Chondrocyte (in vitro differentiated cells): ENCODE measurements around the gene RAB5IF. TPM values are rescaled to one million over a fixed set of nuclear protein-coding genes. Genes with fewer than 3 reads are reported as not detected.
"Not testable (repeated sequence)": the region's sequence is repeated elsewhere in the genome, so short reads cannot be mapped to it uniquely, and the experiment has no call there.

Experiments used
- DNase-seq: peaks from one replicate; pipeline ENCODE4 v3.0.0; 2021; ENCODE audit warnings: mixed read lengths, low spot score
- H3K27ac Mint-ChIP-seq: one replicate; pipeline ENCODE4 v1.8.0; 2021; ENCODE audit warnings: mild to moderate bottlenecking, moderate library complexity, mixed read lengths; ENCODE audit not compliant: unreplicated experiment
- H3K27me3 Mint-ChIP-seq: 2 replicates; pipeline ENCODE4 v1.8.0; 2021; ENCODE audit warnings: low read depth, mixed read lengths
- H3K36me3 Mint-ChIP-seq: 2 replicates; pipeline ENCODE4 v1.8.0; 2021; ENCODE audit warnings: low read depth, mixed read lengths
- H3K4me1 Mint-ChIP-seq: 2 replicates; pipeline ENCODE4 v1.8.0; 2021; ENCODE audit warnings: low read depth, mild to moderate bottlenecking, mixed read lengths
- H3K4me3 Mint-ChIP-seq: one replicate; pipeline ENCODE4 v1.8.0; 2021; ENCODE audit warnings: mild to moderate bottlenecking, moderate library complexity, mixed read lengths; ENCODE audit not compliant: unreplicated experiment
- H3K9me3 Mint-ChIP-seq: 2 replicates; pipeline ENCODE4 v1.8.0; 2021; ENCODE audit warnings: low read depth, mixed read lengths
- total RNA-seq: library from RNA; stranded (reverse); gene quantifications from 3 replicates; pipeline ENCODE4 v1.2.1, GENCODE V29; 2021
- TF ChIP-seq, protein P1 (sequence below): fragments of 200-600 bp; sonication (generic); IDR thresholded peaks from 2 replicates; pipeline ENCODE4 v1.5.0; 2021; ENCODE audit warnings: antibody characterized with exemption, mild to moderate bottlenecking, moderate library complexity

Gene RAB5IF
- total RNA-seq, 1 donor from 2014 or later, result 71.5 TPM

DNA sequence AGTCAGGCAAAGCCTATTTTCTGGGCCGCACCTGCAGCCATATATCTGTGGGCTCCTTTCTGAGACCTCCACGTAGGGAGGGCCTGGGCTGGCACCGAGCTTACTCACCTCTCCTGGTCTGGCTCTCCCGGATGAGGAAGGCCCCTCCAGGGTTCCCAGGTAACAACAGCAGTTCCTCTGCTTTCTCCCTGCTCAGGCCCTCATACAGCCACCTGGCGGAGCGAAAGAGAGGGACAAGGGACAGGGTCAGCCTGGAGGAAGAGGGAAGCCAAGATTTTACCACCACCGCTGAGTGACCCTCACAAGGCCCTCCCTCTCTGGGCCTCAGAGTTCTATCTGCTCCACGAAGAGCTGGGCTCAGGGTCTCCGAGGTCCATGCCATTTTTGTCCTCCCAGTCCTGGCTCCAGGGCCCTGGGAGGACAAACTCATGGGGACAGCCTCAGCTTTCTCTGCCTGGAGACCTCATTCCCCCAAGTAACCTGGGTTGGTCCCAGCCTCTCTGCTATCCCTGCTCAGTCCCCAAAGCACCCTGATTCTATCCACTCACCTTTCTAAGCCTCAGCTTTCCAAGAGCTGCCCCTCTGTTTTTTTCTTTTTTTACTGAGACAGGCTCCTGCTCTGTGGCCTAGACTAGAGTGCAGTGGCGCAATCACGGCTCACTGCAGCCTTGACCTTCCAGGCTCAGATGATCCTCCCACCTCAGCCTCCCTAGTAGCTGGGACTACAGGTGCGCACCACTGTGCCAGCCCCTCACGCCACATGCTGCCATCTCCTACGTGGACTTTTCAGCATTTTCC lies 27.1 kb downstream of the RAB5IF start:
- no peak for DNase-seq
- Mint-ChIP-seq H3K9me3 (no peaks in the 10 kb centered on the region), H3K27ac (no peak overlapping the region), H3K27me3 (peaks cover 2% of the 10 kb centered on the region), H3K4me1 (peaks cover 6% of the 10 kb centered on the region), H3K4me3 (no peak overlapping the region), H3K36me3 (no peaks in the 10 kb centered on the region)
- TF ChIP-seq, protein P1, sequence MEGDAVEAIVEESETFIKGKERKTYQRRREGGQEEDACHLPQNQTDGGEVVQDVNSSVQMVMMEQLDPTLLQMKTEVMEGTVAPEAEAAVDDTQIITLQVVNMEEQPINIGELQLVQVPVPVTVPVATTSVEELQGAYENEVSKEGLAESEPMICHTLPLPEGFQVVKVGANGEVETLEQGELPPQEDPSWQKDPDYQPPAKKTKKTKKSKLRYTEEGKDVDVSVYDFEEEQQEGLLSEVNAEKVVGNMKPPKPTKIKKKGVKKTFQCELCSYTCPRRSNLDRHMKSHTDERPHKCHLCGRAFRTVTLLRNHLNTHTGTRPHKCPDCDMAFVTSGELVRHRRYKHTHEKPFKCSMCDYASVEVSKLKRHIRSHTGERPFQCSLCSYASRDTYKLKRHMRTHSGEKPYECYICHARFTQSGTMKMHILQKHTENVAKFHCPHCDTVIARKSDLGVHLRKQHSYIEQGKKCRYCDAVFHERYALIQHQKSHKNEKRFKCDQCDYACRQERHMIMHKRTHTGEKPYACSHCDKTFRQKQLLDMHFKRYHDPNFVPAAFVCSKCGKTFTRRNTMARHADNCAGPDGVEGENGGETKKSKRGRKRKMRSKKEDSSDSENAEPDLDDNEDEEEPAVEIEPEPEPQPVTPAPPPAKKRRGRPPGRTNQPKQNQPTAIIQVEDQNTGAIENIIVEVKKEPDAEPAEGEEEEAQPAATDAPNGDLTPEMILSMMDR, result no peak

DNA sequence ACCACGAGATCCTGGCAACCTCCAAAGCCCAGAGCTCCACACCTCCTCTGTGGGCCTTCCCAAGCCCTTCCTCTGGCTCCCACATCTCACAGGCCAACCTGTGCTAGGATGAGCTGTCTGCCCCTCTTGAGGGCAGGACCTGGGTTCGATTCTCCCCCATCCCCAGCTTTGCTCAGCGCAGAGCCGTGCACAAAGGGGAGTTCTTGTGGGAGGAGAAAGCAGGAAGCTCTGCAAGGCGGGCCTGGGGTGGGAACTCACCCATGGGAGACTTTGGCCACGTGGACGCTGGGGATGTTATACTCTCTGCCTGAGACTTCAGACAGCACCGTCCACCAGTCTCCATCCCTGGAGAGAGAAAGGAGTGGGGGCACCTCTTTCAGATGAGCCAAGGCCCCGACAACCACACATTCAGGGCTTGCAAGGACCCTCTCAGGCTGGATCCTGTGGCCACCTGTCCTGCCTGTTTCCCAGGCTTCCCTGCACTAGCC lies 27.8 kb downstream of the RAB5IF start:
- Mint-ChIP-seq H3K4me1 (peaks cover 6% of the 10 kb centered on the region), H3K27me3 (peaks cover 2% of the 10 kb centered on the region), H3K36me3 (no peaks in the 10 kb centered on the region), H3K9me3 (no peaks in the 10 kb centered on the region), H3K4me3 (no peak overlapping the region), H3K27ac (no peak overlapping the region)
- no peak for DNase-seq
- TF ChIP-seq, protein P1, result no peak

DNA sequence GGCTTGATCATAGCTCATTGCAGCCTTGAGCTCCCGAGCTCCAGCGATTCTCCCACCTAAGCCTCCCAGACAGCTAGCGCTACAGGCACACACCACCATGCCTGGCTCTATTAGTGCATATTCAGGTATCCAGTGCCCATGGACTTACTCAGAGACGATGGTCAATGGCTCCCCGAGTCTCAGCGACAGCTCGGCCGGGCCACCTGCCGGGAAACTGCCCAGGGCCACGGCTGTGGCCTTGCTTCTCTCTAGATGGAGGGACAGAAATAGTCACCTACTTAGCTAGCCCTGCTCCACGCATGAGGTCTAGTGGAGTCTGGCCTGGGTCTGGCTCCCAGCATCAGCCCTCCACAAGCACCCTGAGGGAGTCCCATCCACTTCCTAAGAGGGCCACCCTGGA lies 28.8 kb downstream of the RAB5IF start:
- Mint-ChIP-seq H3K36me3 (no peaks in the 10 kb centered on the region), H3K9me3 (no peaks in the 10 kb centered on the region), H3K27me3 (peaks cover 2% of the 10 kb centered on the region), H3K27ac (no peak overlapping the region), H3K4me3 (no peak overlapping the region), H3K4me1 (peaks cover 6% of the 10 kb centered on the region)
- TF ChIP-seq, protein P1, result no peak
- DNase-seq, result no peak

DNA sequence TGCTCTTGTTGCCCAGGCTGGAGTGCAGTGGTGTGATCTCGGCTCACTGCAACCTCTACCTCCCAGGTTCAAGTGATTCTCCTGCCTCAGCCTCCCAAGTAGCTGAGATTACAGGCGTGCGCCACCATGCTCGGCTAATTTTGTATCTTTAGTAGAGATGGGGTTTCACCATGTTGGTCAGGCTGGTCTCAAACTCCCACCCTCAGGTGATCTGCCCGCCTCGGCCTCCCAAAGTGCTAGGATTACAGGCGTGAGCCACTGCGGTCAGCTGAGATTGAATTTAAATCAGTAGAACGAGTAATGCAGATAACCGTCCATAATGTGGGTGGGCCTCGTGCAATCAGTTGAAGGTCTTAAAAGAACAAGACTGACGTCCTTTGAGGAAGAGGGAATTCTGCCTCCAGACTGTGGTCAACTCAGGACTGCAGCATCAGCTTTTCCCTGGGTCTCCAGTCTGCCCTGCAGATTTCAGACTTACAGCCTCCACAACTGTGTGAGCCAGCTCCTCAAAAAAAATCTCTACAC lies 33.4 kb downstream of the RAB5IF start:
- not testable (repeated sequence) for H3K4me3 Mint-ChIP-seq, DNase-seq, H3K27ac Mint-ChIP-seq, H3K9me3 Mint-ChIP-seq, H3K27me3 Mint-ChIP-seq, H3K36me3 Mint-ChIP-seq, H3K4me1 Mint-ChIP-seq

DNA sequence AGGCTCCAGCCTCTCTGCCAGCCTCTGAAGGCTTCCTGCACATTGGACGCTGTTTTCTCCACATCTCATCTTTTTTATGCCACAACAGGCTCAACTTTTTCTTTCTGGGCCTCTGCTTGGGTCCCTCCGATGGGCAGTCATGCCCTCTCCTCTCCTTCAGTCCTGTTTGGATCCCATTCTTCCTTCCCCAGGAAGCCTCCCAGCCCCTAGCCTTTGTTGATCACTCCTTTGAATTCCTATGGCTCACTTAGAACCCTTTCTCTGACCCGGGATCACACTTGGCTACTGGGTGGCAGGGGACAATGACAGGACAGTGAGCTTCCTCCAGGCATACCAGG lies 35.9 kb downstream of the RAB5IF start:
- DNase-seq, result no peak
- H3K4me1 Mint-ChIP-seq, result no peaks in the 10 kb centered on the region
- TF ChIP-seq, protein P1, result no peak
- no peaks in the 10 kb centered on the region for H3K36me3 Mint-ChIP-seq
- no peak overlapping the region for H3K27ac Mint-ChIP-seq
- H3K27me3 Mint-ChIP-seq, result no peaks in the 10 kb centered on the region
- H3K9me3 Mint-ChIP-seq, result no peaks in the 10 kb centered on the region
- H3K4me3 Mint-ChIP-seq, result no peak overlapping the region

DNA sequence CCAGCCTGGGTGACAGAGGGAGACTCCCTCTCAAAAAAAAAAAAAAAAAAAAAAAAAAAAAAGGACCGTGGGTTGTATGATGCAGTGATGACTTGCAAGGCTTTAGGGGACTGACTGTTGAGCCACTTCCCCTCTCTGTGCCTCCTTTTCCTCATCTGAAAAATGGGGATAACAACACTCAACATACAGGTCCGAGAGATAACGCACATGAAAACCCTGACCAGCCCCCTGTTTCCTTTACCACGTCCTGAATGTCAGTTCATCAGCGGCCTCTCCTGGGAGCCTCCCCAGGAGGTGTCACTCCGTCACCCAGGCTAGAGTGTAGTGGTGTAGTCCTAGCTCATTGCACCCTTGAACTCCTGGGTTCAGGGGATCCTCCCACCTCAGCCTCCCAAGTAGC lies 36.6 kb downstream of the RAB5IF start:
- H3K36me3 Mint-ChIP-seq, result no peaks in the 10 kb centered on the region
- H3K4me1 Mint-ChIP-seq, result no peaks in the 10 kb centered on the region
- H3K9me3 Mint-ChIP-seq, result no peaks in the 10 kb centered on the region
- H3K27me3 Mint-ChIP-seq, result no peaks in the 10 kb centered on the region
- H3K4me3 Mint-ChIP-seq, result no peak overlapping the region
- TF ChIP-seq, protein P1, result no peak
- no peak for DNase-seq
- H3K27ac Mint-ChIP-seq, result no peak overlapping the region
